Sigmoid colon (tissue), 7 donors: ENCODE results near the gene IL1RN. TPM values are rescaled to one million over a fixed set of nuclear protein-coding genes. Genes with fewer than 3 reads are reported as not detected.

Experiments used
- DNase-seq: peaks from one replicate; pipeline ENCODE4 v3.0.0-alpha.2; 2019
- H3K27ac ChIP-seq, 4 donors: fragments of 200-600 bp; sonication (generic); one replicate each; pipeline ENCODE4 v1.5.1; 2016 to 2019; ENCODE audit warnings: mild to moderate bottlenecking in 1 of 4
- H3K27me3 ChIP-seq, 3 donors: fragments of 200-600 bp; sonication (generic); one replicate each; pipeline ENCODE4 v1.5.1; 2019; ENCODE audit warnings: mild to moderate bottlenecking in 1 of 3
- H3K36me3 ChIP-seq, 4 donors: fragments of 200-600 bp; sonication (generic); one replicate each; pipeline ENCODE4 v1.5.1; 2016 to 2019
- H3K4me1 ChIP-seq, 4 donors: fragments of 200-600 bp; sonication (generic); one replicate each; pipeline ENCODE4 v1.5.1; 2017 to 2019
- H3K4me3 ChIP-seq, 4 donors: fragments of 200-600 bp; sonication (generic); one replicate each; pipeline ENCODE4 v1.5.1; 2017 to 2019; ENCODE audit warnings: mild to moderate bottlenecking in 2 of 4, moderate library complexity in 1 of 4
- H3K9me3 ChIP-seq, 4 donors: fragments of 200-600 bp in 3 of 4; sonication (generic) in 3 of 4; one replicate each; pipeline versions ENCODE4 v1.5.1 to v1.6.1; 2013 to 2019
- CTCF ChIP-seq, 4 experiments: fragments of 450-650 bp in 3 of 4; fragments of 200-600 bp in 1 of 4; IDR thresholded peaks; one replicate each; pipeline ENCODE4 v1.5.1; 2016 to 2019; ENCODE audit warnings: antibody characterized with exemption in 4 of 4, mild to moderate bottlenecking in 3 of 4, moderate library complexity in 2 of 4
- EP300 ChIP-seq, 4 donors: sonication (generic); formaldehyde crosslinking; IDR thresholded peaks; one replicate each; pipeline ENCODE4 v1.6.1; 2017; ENCODE audit warnings: antibody characterized with exemption in 4 of 4
- POLR2A ChIP-seq, 2 donors: fragments of 450-650 bp; IDR thresholded peaks; one replicate each; pipeline ENCODE4 v1.6.1; 2016; ENCODE audit warnings: antibody characterized with exemption in 2 of 2, mild to moderate bottlenecking in 2 of 2, moderate library complexity in 2 of 2
- POLR2AphosphoS5 ChIP-seq, 4 donors: sonication (generic); formaldehyde crosslinking; IDR thresholded peaks; one replicate each; pipeline ENCODE4 v1.6.1; 2017; ENCODE audit warnings: antibody characterized with exemption in 4 of 4
- WGBS, 2 donors: extraction: QIAGEN DNeasy Blood & Tissue Kit; methylation state at CpG; one replicate each; pipeline ENCODE4 v1.1.7; 2013; 5-methylcytosine and 5-hydroxymethylcytosine counted together
- intact Hi-C: fragments of 100-400 bp; cut with DNase I; formaldehyde crosslinking; loops from one replicate; pipeline ENCODE4 v1.15.1; 2023
- polyA plus RNA-seq, 3 donors: library from polyadenylated mRNA; stranded (reverse); fragments of 200-250 nt; gene quantifications; one replicate each; pipeline ENCODE4 v1.2.3, GENCODE V29; 2013
- total RNA-seq, 4 donors: library from RNA; depleted of rRNA; stranded (reverse); fragments of >200 nt; gene quantifications; one replicate each; pipeline ENCODE4 v1.1.0, GENCODE V29; 2016
- donor health status: healthy with polysubstance abuse.
- donor health status: Bipolar disorder and iron deficiency.
- donor health status: healthy.

Gene IL1RN
- total and polyA plus RNA-seq, 7 donors, result 0.55 to 19.9 (median 6.6) TPM; not detected in 2

GRCh38 chr2:113157118-113157896, 29.9 kb downstream of the IL1RN start:
- no peaks in the 10 kb centered on the region for H3K36me3 ChIP-seq
- intact Hi-C loops, result no loop called here
- H3K4me1 ChIP-seq, result no peaks in the 10 kb centered on the region
- H3K4me3 ChIP-seq, result peak overlapping the region in 3 of 4 donors; percentile 24 to 26 (median 25)
- H3K27ac ChIP-seq, result no peak overlapping the region
- H3K9me3 ChIP-seq, result no peaks in the 10 kb centered on the region
- peaks cover 0 to 28% (median 12%) of the 10 kb centered on the region in 3 donors for H3K27me3 ChIP-seq
- DNase-seq, result no peak
- TF ChIP-seq EP300 (IDR thresholded peaks at IDR 0.05) (no peak), CTCF (IDR thresholded peaks at IDR 0.05) (no peak), POLR2A (IDR thresholded peaks at IDR 0.05) (no peak), POLR2AphosphoS5 (IDR thresholded peaks at IDR 0.05) (no peak)
- 1% methylated on average over 92 of the region's 92 CpGs for WGBS, 2 donors

GRCh38 chr2:113157897-113158753, 30.7 kb downstream of the IL1RN start:
- DNase-seq, result no peak
- Histone ChIP-seq H3K36me3 (no peaks in the 10 kb centered on the region), H3K4me3 (peak overlapping the region in 3 of 4 donors; percentile 24 to 26 (median 25)), H3K27me3 (peaks cover 0 to 28% (median 12%) of the 10 kb centered on the region in 3 donors), H3K4me1 (no peaks in the 10 kb centered on the region), H3K9me3 (no peaks in the 10 kb centered on the region), H3K27ac (no peak overlapping the region)
- TF ChIP-seq EP300 (IDR thresholded peaks at IDR 0.05) (no peak), CTCF (IDR thresholded peaks at IDR 0.05) (no peak), POLR2A (IDR thresholded peaks at IDR 0.05) (no peak), POLR2AphosphoS5 (IDR thresholded peaks at IDR 0.05) (no peak)
- intact Hi-C loops, result no loop called here
- WGBS, 2 donors, result 22 to 50% methylated on average over 10 of the region's 10 CpGs

- no peak for DNase-seq
- H3K36me3 ChIP-seq, result no peaks in the 10 kb centered on the region
- intact Hi-C loops, result no loop called here
- H3K4me1 ChIP-seq, result no peaks in the 10 kb centered on the region
- peaks cover 0 to 28% (median 12%) of the 10 kb centered on the region in 3 donors for H3K27me3 ChIP-seq
- H3K27ac ChIP-seq, result no peak overlapping the region
- no peak overlapping the region for H3K4me3 ChIP-seq
- no peak for TF ChIP-seq POLR2A (IDR thresholded peaks at IDR 0.05)
- no peak for TF ChIP-seq POLR2AphosphoS5 (IDR thresholded peaks at IDR 0.05)
- TF ChIP-seq EP300 (IDR thresholded peaks at IDR 0.05), result no peak
- no peak for TF ChIP-seq CTCF (IDR thresholded peaks at IDR 0.05)
- no peaks in the 10 kb centered on the region for H3K9me3 ChIP-seq
- 82 to 85% methylated on average over 4 of the region's 4 CpGs for WGBS, 2 donors
Observed at GRCh38 chr2:113158884-113159553, 31.6 kb downstream of the IL1RN start.

- TF ChIP-seq CTCF (IDR thresholded peaks at IDR 0.05) (no peak), POLR2AphosphoS5 (IDR thresholded peaks at IDR 0.05) (no peak), POLR2A (IDR thresholded peaks at IDR 0.05) (no peak), EP300 (IDR thresholded peaks at IDR 0.05) (no peak)
- Histone ChIP-seq H3K4me3 (no peak overlapping the region), H3K9me3 (no peaks in the 10 kb centered on the region), H3K4me1 (no peaks in the 10 kb centered on the region), H3K36me3 (no peaks in the 10 kb centered on the region), H3K27me3 (peaks cover 0 to 28% (median 12%) of the 10 kb centered on the region in 3 donors), H3K27ac (no peak overlapping the region)
- no peak for DNase-seq
- intact Hi-C loops, result no loop called here
- WGBS, 2 donors, result 98% methylated on average over 1 of the region's 1 CpG
Observed at GRCh38 chr2:113160248-113160647, 32.9 kb downstream of the IL1RN start.
